Measurements from ENCODE around the gene NRTN.

The NRTN gene

GRCh38 chr19:5828661-5829566, 24.0 kb downstream of the NRTN start:
- ATAC-seq, result peak; percentile 23
- TF ChIP-seq, protein P1, sequence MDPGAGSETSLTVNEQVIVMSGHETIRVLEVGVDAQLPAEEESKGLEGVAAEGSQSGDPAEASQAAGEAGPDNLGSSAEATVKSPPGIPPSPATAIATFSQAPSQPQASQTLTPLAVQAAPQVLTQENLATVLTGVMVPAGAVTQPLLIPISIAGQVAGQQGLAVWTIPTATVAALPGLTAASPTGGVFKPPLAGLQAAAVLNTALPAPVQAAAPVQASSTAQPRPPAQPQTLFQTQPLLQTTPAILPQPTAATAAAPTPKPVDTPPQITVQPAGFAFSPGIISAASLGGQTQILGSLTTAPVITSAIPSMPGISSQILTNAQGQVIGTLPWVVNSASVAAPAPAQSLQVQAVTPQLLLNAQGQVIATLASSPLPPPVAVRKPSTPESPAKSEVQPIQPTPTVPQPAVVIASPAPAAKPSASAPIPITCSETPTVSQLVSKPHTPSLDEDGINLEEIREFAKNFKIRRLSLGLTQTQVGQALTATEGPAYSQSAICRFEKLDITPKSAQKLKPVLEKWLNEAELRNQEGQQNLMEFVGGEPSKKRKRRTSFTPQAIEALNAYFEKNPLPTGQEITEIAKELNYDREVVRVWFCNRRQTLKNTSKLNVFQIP (CRISPR knock-in tag; IDR thresholded peaks at IDR 0.05; ENCODE audit: borderline replicate concordance, low read depth), result no peak
- TF ChIP-seq, protein P2, sequence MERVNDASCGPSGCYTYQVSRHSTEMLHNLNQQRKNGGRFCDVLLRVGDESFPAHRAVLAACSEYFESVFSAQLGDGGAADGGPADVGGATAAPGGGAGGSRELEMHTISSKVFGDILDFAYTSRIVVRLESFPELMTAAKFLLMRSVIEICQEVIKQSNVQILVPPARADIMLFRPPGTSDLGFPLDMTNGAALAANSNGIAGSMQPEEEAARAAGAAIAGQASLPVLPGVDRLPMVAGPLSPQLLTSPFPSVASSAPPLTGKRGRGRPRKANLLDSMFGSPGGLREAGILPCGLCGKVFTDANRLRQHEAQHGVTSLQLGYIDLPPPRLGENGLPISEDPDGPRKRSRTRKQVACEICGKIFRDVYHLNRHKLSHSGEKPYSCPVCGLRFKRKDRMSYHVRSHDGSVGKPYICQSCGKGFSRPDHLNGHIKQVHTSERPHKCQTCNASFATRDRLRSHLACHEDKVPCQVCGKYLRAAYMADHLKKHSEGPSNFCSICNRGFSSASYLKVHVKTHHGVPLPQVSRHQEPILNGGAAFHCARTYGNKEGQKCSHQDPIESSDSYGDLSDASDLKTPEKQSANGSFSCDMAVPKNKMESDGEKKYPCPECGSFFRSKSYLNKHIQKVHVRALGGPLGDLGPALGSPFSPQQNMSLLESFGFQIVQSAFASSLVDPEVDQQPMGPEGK (CRISPR knock-in tag; IDR thresholded peaks at IDR 0.05; ENCODE audit: borderline replicate concordance), result peak; percentile 59; the same call in 1 of the 2 replicates
- peak; percentile 41; the same call in 1 of the 2 replicates for TF ChIP-seq TCF4 (CRISPR knock-in tag; IDR thresholded peaks at IDR 0.05; ENCODE audit: borderline replicate concordance)

- TF ChIP-seq OSR1 (CRISPR knock-in tag; IDR thresholded peaks at IDR 0.05) (no peak), BACH2 (CRISPR knock-in tag; IDR thresholded peaks at IDR 0.05; ENCODE audit: borderline replicate concordance) (no peak), GLIS3 (CRISPR knock-in tag; IDR thresholded peaks at IDR 0.05) (no peak), TCF4 (CRISPR knock-in tag; IDR thresholded peaks at IDR 0.05; ENCODE audit: borderline replicate concordance) (no peak), ISL1 (CRISPR knock-in tag; IDR thresholded peaks at IDR 0.05) (no peak), PPARA (CRISPR knock-in tag; IDR thresholded peaks at IDR 0.05; ENCODE audit: borderline replicate concordance) (no peak), ZNF8 (CRISPR knock-in tag; IDR thresholded peaks at IDR 0.05) (no peak), ESRRG (CRISPR knock-in tag; IDR thresholded peaks at IDR 0.05) (no peak), CSRNP3 (CRISPR knock-in tag; IDR thresholded peaks at IDR 0.05) (no peak), ZNF70 (CRISPR knock-in tag; IDR thresholded peaks at IDR 0.05) (no peak), RARB (CRISPR knock-in tag; IDR thresholded peaks at IDR 0.05) (no peak)
- TF ChIP-seq, protein P3, sequence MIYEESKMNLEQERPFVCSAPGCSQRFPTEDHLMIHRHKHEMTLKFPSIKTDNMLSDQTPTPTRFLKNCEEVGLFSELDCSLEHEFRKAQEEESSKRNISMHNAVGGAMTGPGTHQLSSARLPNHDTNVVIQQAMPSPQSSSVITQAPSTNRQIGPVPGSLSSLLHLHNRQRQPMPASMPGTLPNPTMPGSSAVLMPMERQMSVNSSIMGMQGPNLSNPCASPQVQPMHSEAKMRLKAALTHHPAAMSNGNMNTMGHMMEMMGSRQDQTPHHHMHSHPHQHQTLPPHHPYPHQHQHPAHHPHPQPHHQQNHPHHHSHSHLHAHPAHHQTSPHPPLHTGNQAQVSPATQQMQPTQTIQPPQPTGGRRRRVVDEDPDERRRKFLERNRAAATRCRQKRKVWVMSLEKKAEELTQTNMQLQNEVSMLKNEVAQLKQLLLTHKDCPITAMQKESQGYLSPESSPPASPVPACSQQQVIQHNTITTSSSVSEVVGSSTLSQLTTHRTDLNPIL (CRISPR knock-in tag; IDR thresholded peaks at IDR 0.05; ENCODE audit: low read depth), result no peak
- TF ChIP-seq, protein P2 (CRISPR knock-in tag; IDR thresholded peaks at IDR 0.05; ENCODE audit: borderline replicate concordance), result no peak
- ATAC-seq, result no peak
These were observed 24.9 kb downstream of the NRTN start for GRCh38 chr19:5829567-5830310.

- TF ChIP-seq SNAI2 (CRISPR knock-in tag; IDR thresholded peaks at IDR 0.05), result no peak
- ATAC-seq, result no peak
These were observed 26.3 kb downstream of the NRTN start for GRCh38 chr19:5831159-5831558.

GRCh38 chr19:5832061-5832460, 27.2 kb downstream of the NRTN start:
- ATAC-seq, result no peak
- TF ChIP-seq ZC3H10 (CRISPR knock-in tag; IDR thresholded peaks at IDR 0.05), result no peak
- TF ChIP-seq ZNF565 (CRISPR knock-in tag; conservative IDR thresholded peaks at IDR 0.05; ENCODE audit: low read depth), result no peak
- TF ChIP-seq ZFP30 (CRISPR knock-in tag; IDR thresholded peaks at IDR 0.05), result no peak
- no peak for TF ChIP-seq PPARA (CRISPR knock-in tag; IDR thresholded peaks at IDR 0.05; ENCODE audit: borderline replicate concordance)
- TF ChIP-seq ZNF8 (CRISPR knock-in tag; IDR thresholded peaks at IDR 0.05), result no peak
- TF ChIP-seq, protein P2 (CRISPR knock-in tag; IDR thresholded peaks at IDR 0.05; ENCODE audit: borderline replicate concordance), result no peak
- no peak for TF ChIP-seq ARNTL (CRISPR knock-in tag; IDR thresholded peaks at IDR 0.05; ENCODE audit: borderline replicate concordance, low read depth)
- TF ChIP-seq, protein P1 (CRISPR knock-in tag; IDR thresholded peaks at IDR 0.05; ENCODE audit: borderline replicate concordance, low read depth), result no peak
- no peak for TF ChIP-seq BACH2 (CRISPR knock-in tag; IDR thresholded peaks at IDR 0.05; ENCODE audit: borderline replicate concordance)
- no peak for TF ChIP-seq ISL1 (CRISPR knock-in tag; IDR thresholded peaks at IDR 0.05)
- TF ChIP-seq OSR1 (CRISPR knock-in tag; IDR thresholded peaks at IDR 0.05), result no peak

Data from SK-N-SH treated with all-trans-retinoic acid at 6 μM for 48 hours (cell line).